Gastroesophageal sphincter (tissue), 4 donors: Measurements from ENCODE around the gene UBE2M. TPM values are rescaled to one million over a fixed set of nuclear protein-coding genes. Genes with fewer than 3 reads are reported as not detected.

Experiments
- ATAC-seq: fragments of 150-250 bp; one replicate; pipeline ENCODE4 v1.9.1; 2016; ENCODE audit warnings: mild to moderate bottlenecking, moderate library complexity
- H3K27ac ChIP-seq, 4 donors: fragments of 200-600 bp; sonication (generic) in 3 of 4; 1 replicate in 3 of 4; 2 replicates in 1 of 4; pipeline ENCODE4 v1.5.1; 2016 to 2019
- H3K27me3 ChIP-seq: fragments of 200-600 bp; sonication (generic); one replicate; pipeline ENCODE4 v1.5.1; 2019
- H3K36me3 ChIP-seq, 2 donors: fragments of 200-600 bp; sonication (generic); one replicate each; pipeline ENCODE4 v1.5.1; 2019; ENCODE audit warnings: control low read depth in 1 of 2
- H3K4me1 ChIP-seq, 3 donors: fragments of 200-600 bp; sonication (generic); 1 replicate in 2 of 3; 2 replicates in 1 of 3; pipeline ENCODE4 v1.5.1; 2016 to 2019; ENCODE audit warnings: control low read depth in 2 of 3
- H3K4me3 ChIP-seq, 2 donors: fragments of 200-600 bp; sonication (generic); one replicate each; pipeline ENCODE4 v1.5.1; 2019; ENCODE audit warnings: mild to moderate bottlenecking in 1 of 2, moderate library complexity in 1 of 2
- H3K9me3 ChIP-seq, 3 donors: fragments of 200-600 bp; sonication (generic); one replicate each; pipeline ENCODE4 v1.5.1; 2017 to 2019; ENCODE audit warnings: control low read depth in 2 of 3
- EP300 ChIP-seq: sonication (generic); formaldehyde crosslinking; IDR thresholded peaks from one replicate; pipeline ENCODE4 v1.6.1; 2017; ENCODE audit warnings: antibody characterized with exemption, mild to moderate bottlenecking
- POLR2A ChIP-seq, 2 donors: fragments of 450-650 bp; IDR thresholded peaks; one replicate each; pipeline ENCODE4 v1.6.1; 2017; ENCODE audit warnings: antibody characterized with exemption in 2 of 2, mild to moderate bottlenecking in 2 of 2, moderate library complexity in 1 of 2
- POLR2AphosphoS5 ChIP-seq: sonication (generic); formaldehyde crosslinking; IDR thresholded peaks from one replicate; pipeline ENCODE4 v1.6.1; 2017; ENCODE audit warnings: antibody characterized with exemption
- WGBS, 2 donors: methylation state at CpG; one replicate each; pipeline ENCODE4 v1.1.5; 2018; ENCODE audit warnings: low coverage in 1 of 2; 5-methylcytosine and 5-hydroxymethylcytosine counted together
- total RNA-seq, 4 donors: library from RNA; depleted of rRNA; stranded (reverse); fragments of >200 nt; gene quantifications; one replicate each; pipeline ENCODE4 v1.1.0, GENCODE V29; 2016
- TF ChIP-seq, protein P1 (sequence below), 4 experiments: fragments of 200-600 bp in 2 of 4; fragments of 450-650 bp in 2 of 4; sonication (generic) in 1 of 4; IDR thresholded peaks; one replicate each; pipeline ENCODE4 v1.5.1; 2017 to 2019; ENCODE audit warnings: antibody characterized with exemption in 4 of 4, mild to moderate bottlenecking in 2 of 4, moderate library complexity in 2 of 4

The UBE2M gene
- total RNA-seq, 4 donors from 2014 or later: 28.1 to 43.6 (median 37.8) TPM

GRCh38 chr19:58559275-58560006 lies 1.0 kb upstream of the UBE2M start:
- ATAC-seq: peak; percentile 70
- Histone ChIP-seq H3K4me3 (peak overlapping the region; percentile 52 to 91), H3K27ac (peak overlapping the region; percentile 88 to 100 (median 100)), H3K9me3 (no peaks in the 10 kb centered on the region), H3K4me1 (peaks cover 6 to 76% (median 52%) of the 10 kb centered on the region in 3 donors), H3K36me3 (peaks cover 0 to 18% of the 10 kb centered on the region in 2 donors), H3K27me3 (no peaks in the 10 kb centered on the region)
- TF ChIP-seq POLR2AphosphoS5 (peak; percentile 75), POLR2A (IDR thresholded peaks at IDR 0.05) (peak; percentile 43 to 65), EP300 (no peak)
- TF ChIP-seq, protein P1, sequence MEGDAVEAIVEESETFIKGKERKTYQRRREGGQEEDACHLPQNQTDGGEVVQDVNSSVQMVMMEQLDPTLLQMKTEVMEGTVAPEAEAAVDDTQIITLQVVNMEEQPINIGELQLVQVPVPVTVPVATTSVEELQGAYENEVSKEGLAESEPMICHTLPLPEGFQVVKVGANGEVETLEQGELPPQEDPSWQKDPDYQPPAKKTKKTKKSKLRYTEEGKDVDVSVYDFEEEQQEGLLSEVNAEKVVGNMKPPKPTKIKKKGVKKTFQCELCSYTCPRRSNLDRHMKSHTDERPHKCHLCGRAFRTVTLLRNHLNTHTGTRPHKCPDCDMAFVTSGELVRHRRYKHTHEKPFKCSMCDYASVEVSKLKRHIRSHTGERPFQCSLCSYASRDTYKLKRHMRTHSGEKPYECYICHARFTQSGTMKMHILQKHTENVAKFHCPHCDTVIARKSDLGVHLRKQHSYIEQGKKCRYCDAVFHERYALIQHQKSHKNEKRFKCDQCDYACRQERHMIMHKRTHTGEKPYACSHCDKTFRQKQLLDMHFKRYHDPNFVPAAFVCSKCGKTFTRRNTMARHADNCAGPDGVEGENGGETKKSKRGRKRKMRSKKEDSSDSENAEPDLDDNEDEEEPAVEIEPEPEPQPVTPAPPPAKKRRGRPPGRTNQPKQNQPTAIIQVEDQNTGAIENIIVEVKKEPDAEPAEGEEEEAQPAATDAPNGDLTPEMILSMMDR (IDR thresholded peaks at IDR 0.05): no peak
- WGBS, 2 donors: 1 to 20% methylated on average over 3 to 20 of the region's 33 CpGs

DNA sequence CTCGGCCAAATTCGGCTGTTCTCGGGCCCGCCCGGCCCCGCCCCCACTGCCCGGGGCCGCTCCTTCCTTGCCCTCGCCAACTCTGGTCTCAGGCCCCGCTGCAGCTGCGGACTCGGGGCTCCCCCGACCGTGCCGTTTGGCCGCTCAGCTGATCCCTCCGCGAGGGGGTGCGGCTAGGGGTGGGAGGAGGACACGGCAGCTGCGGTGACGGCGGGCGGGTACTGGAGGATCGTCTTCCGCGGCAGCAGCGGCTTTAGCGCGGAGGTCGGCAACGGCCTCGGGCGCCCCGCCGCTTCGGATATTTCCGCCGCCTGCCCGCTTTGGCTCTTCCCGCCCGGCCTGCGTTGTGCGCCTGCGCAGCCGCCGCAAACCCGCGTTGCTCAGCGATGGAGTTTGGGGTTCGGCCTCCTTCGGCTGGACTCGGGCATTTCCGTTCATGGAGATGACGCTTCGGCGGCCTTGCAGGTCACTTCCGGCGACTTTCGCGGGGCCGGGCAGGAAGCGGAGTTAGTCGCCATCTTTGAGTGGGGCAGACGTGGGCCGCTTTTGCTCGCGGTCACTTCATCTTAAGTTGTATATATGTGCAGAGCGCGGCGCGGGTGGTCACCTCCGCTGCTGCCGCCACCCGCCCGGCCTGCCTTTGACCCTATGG lies 338 bp upstream of the UBE2M start:
- TF ChIP-seq POLR2A (IDR thresholded peaks at IDR 0.05) (peak; percentile 3 to 58), POLR2AphosphoS5 (peak; percentile 33), EP300 (no peak)
- TF ChIP-seq, protein P1 (IDR thresholded peaks at IDR 0.05): peak in 1 of 4 experiments; percentile 16
- Histone ChIP-seq H3K27me3 (no peaks in the 10 kb centered on the region), H3K4me1 (peaks cover 10 to 79% (median 58%) of the 10 kb centered on the region in 3 donors), H3K4me3 (peak overlapping the region; percentile 52 to 91), H3K27ac (peak overlapping the region; percentile 88 to 100 (median 100)), H3K9me3 (no peaks in the 10 kb centered on the region), H3K36me3 (peaks cover 0 to 18% of the 10 kb centered on the region in 2 donors)
- 0% methylated on average over 1 to 2 of the region's 76 CpGs for WGBS, 2 donors
- peak; percentile 82 for ATAC-seq

GRCh38 chr19:58557221-58558065 lies 968 bp downstream of the UBE2M start:
- H3K4me1 ChIP-seq: peaks cover 12 to 79% (median 53%) of the 10 kb centered on the region in 3 donors

DNA sequence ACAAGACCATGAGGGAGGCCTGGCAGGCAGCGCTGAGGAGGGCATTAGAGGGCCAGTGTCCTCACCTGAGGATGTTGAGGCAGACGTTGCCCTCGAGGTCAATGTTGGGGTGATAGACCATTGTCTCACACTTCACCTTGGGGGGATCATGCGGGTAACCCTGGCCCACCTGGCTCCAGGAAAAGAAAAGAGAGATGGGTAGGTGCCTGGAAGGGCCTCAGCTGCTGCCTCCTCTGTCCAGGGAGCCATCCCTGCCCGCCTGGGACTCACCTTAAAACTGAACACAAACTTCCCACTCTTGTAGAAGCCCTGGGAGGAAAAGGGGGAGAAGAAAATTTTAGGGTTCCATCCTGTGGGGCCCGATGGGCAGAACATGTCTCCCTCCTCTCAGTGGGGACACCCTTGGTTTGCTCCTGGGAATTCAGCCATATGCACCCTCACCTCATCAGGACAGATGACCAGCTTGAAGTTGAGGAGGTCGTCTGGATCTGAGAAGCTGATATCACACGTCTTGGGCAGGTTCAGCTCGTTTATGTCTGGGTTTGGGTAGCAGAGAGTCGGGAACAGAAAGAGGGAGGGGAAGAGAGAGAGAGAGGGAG lies 1.7 kb downstream of the UBE2M start:
- no peak for ATAC-seq

More at GRCh38 chr19:58557221-58558065, 968 bp downstream of the UBE2M start:
- Histone ChIP-seq H3K36me3 (peaks cover 0 to 29% of the 10 kb centered on the region in 2 donors), H3K27me3 (no peaks in the 10 kb centered on the region), H3K9me3 (no peaks in the 10 kb centered on the region), H3K4me3 (peak overlapping the region; percentile 52 to 91), H3K27ac (peak overlapping the region; percentile 90 to 100 (median 100))
- WGBS, 2 donors: 24 to 31% methylated on average over 10 to 12 of the region's 12 CpGs
- TF ChIP-seq EP300 (no peak), POLR2AphosphoS5 (no peak), POLR2A (IDR thresholded peaks at IDR 0.05) (no peak)
- TF ChIP-seq, protein P1 (IDR thresholded peaks at IDR 0.05): no peak
- no peak for ATAC-seq

More for the DNA sequence above, 1.7 kb downstream of the UBE2M start:
- peak overlapping the region in 3 of 4 donors; percentile 99 to 100 (median 100) for H3K27ac ChIP-seq
- no peaks in the 10 kb centered on the region for H3K9me3 ChIP-seq
- peaks cover 0 to 36% of the 10 kb centered on the region in 2 donors for H3K36me3 ChIP-seq
- H3K27me3 ChIP-seq: no peaks in the 10 kb centered on the region
- TF ChIP-seq EP300 (no peak), POLR2A (IDR thresholded peaks at IDR 0.05) (no peak), POLR2AphosphoS5 (no peak)
- TF ChIP-seq, protein P1 (IDR thresholded peaks at IDR 0.05): no peak
- WGBS, 2 donors: 66 to 77% methylated on average over 6 of the region's 10 CpGs
- peaks cover 12 to 76% (median 46%) of the 10 kb centered on the region in 3 donors for H3K4me1 ChIP-seq
- H3K4me3 ChIP-seq: peak overlapping the region in 1 of 2 donors; percentile 91
